ENCODE results near the gene POU2F3. TPM values are rescaled to one million over a fixed set of nuclear protein-coding genes. Genes with fewer than 3 reads are reported as not detected.

POU2F3 gene
- total and polyA plus RNA-seq, 2 of the 13 experiments (the other 11 are each of a cell fraction or from before 2014, with no cell fraction given) = not detected

DNA sequence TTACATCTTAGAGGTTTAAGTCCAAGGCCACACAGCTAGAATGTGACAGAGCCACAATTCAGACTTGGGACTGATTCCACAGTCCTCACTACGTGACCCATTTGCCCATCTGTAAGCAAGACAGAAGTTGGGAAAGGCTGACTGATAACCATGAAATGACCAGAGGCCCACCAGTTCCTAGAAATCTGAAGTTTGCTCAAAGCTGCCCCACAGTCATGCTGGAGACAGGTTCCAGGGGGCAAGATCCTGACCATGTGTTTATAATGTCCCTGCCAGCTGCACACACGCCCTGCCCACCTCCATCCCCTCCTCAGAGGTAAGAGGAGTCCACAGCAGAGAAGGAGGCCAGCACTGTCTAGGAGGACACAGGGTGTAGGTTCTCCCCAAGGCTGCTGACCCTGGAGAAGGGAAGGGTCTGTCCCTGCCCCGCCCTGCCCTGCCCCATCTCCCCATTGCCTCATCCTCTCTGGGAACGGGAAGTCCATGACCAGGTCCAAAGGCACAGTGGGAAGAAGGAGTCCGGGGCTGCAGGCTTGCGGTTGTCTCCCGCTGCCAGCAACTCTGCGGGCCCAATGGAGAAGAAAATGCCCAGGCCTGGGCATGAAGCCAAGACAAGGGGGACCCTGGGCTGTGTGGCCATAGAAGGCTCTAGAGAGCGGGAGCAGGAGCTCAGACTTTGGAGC, 41.0 kb upstream of the POU2F3 start (continued):
- TF ChIP-seq, protein P1, sequence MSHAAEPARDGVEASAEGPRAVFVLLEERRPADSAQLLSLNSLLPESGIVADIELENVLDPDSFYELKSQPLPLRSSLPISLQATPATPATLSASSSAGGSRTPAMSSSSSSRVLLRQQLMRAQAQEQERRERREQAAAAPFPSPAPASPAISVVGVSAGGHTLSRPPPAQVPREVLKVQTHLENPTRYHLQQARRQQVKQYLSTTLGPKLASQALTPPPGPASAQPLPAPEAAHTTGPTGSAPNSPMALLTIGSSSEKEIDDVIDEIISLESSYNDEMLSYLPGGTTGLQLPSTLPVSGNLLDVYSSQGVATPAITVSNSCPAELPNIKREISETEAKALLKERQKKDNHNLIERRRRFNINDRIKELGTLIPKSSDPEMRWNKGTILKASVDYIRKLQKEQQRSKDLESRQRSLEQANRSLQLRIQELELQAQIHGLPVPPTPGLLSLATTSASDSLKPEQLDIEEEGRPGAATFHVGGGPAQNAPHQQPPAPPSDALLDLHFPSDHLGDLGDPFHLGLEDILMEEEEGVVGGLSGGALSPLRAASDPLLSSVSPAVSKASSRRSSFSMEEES (CRISPR knock-in tag; IDR thresholded peaks at IDR 0.05) = no peak
- TF ChIP-seq ZFP36 (IDR thresholded peaks at IDR 0.05; ENCODE audit: borderline replicate concordance, low read depth, low read length, partially characterized antibody) = no peak
- TF ChIP-seq ZNF749 (CRISPR knock-in tag; IDR thresholded peaks at IDR 0.05; ENCODE audit: borderline replicate concordance) = no peak
- TF ChIP-seq KLF13 (CRISPR knock-in tag; IDR thresholded peaks at IDR 0.05) = no peak
- no peak for TF ChIP-seq ZNF143 (CRISPR knock-in tag; IDR thresholded peaks at IDR 0.05)
- TF ChIP-seq MEIS1 (CRISPR knock-in tag; IDR thresholded peaks at IDR 0.05; ENCODE audit: borderline replicate concordance) = peak; percentile 49; the same call in 1 of the 2 replicates
- TF ChIP-seq NPAS2 (CRISPR knock-in tag; IDR thresholded peaks at IDR 0.05; ENCODE audit: borderline replicate concordance) = no peak
- TF ChIP-seq ZNF710 (CRISPR knock-in tag; IDR thresholded peaks at IDR 0.05; ENCODE audit: borderline replicate concordance) = no peak
- no peak for TF ChIP-seq HOXD1 (CRISPR knock-in tag; IDR thresholded peaks at IDR 0.05)
- TF ChIP-seq ZNF431 (CRISPR knock-in tag; IDR thresholded peaks at IDR 0.05; ENCODE audit: borderline replicate concordance, low read depth) = no peak
- TF ChIP-seq, protein P2, sequence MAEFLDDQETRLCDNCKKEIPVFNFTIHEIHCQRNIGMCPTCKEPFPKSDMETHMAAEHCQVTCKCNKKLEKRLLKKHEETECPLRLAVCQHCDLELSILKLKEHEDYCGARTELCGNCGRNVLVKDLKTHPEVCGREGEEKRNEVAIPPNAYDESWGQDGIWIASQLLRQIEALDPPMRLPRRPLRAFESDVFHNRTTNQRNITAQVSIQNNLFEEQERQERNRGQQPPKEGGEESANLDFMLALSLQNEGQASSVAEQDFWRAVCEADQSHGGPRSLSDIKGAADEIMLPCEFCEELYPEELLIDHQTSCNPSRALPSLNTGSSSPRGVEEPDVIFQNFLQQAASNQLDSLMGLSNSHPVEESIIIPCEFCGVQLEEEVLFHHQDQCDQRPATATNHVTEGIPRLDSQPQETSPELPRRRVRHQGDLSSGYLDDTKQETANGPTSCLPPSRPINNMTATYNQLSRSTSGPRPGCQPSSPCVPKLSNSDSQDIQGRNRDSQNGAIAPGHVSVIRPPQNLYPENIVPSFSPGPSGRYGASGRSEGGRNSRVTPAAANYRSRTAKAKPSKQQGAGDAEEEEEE (CRISPR knock-in tag; IDR thresholded peaks at IDR 0.05; ENCODE audit: borderline replicate concordance) = no peak
- TF ChIP-seq AGO2 (optimal IDR thresholded peaks at IDR 0.05; ENCODE audit: low read depth, low read length) = no peak
- TF ChIP-seq, protein P3, sequence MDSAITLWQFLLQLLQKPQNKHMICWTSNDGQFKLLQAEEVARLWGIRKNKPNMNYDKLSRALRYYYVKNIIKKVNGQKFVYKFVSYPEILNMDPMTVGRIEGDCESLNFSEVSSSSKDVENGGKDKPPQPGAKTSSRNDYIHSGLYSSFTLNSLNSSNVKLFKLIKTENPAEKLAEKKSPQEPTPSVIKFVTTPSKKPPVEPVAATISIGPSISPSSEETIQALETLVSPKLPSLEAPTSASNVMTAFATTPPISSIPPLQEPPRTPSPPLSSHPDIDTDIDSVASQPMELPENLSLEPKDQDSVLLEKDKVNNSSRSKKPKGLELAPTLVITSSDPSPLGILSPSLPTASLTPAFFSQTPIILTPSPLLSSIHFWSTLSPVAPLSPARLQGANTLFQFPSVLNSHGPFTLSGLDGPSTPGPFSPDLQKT (CRISPR knock-in tag; IDR thresholded peaks at IDR 0.05; ENCODE audit: borderline replicate concordance) = no peak
- TF ChIP-seq ATF7-NPFF (CRISPR knock-in tag; IDR thresholded peaks at IDR 0.05; ENCODE audit: low read depth) = no peak
- no peak for TF ChIP-seq PLRG1 (conservative IDR thresholded peaks at IDR 0.05)
- no peak for TF ChIP-seq ZNF670 (CRISPR knock-in tag; IDR thresholded peaks at IDR 0.05; ENCODE audit: borderline replicate concordance)
- TF ChIP-seq ZNF83 (CRISPR knock-in tag; IDR thresholded peaks at IDR 0.05; ENCODE audit: borderline replicate concordance) = no peak
- no peak for TF ChIP-seq HMG20B (CRISPR knock-in tag; conservative IDR thresholded peaks at IDR 0.05)
- TF ChIP-seq ZNF580 (CRISPR knock-in tag; IDR thresholded peaks at IDR 0.05; ENCODE audit: borderline replicate concordance, low read depth) = no peak
- TF ChIP-seq, protein P4, sequence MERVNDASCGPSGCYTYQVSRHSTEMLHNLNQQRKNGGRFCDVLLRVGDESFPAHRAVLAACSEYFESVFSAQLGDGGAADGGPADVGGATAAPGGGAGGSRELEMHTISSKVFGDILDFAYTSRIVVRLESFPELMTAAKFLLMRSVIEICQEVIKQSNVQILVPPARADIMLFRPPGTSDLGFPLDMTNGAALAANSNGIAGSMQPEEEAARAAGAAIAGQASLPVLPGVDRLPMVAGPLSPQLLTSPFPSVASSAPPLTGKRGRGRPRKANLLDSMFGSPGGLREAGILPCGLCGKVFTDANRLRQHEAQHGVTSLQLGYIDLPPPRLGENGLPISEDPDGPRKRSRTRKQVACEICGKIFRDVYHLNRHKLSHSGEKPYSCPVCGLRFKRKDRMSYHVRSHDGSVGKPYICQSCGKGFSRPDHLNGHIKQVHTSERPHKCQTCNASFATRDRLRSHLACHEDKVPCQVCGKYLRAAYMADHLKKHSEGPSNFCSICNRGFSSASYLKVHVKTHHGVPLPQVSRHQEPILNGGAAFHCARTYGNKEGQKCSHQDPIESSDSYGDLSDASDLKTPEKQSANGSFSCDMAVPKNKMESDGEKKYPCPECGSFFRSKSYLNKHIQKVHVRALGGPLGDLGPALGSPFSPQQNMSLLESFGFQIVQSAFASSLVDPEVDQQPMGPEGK (CRISPR knock-in tag; IDR thresholded peaks at IDR 0.05) = 0 out of 2 replicates have a peak, but pooled peaks have one; percentile 5
